GM21423 (cell line): ENCODE data around the gene NPY4R2.
"Not testable (repeated sequence)": the region's sequence is repeated elsewhere in the genome, so short reads cannot be mapped to it uniquely, and the experiment has no call there.

Experiments used
- ATAC-seq: cut with Tn5 transposase; IDR thresholded peaks from one replicate; pipeline ENCODE4 v1.9.1; 2021; ENCODE audit warnings: mild to moderate bottlenecking, moderate library complexity; ENCODE audit not compliant: unreplicated experiment

The NPY4R2 gene, protein sequence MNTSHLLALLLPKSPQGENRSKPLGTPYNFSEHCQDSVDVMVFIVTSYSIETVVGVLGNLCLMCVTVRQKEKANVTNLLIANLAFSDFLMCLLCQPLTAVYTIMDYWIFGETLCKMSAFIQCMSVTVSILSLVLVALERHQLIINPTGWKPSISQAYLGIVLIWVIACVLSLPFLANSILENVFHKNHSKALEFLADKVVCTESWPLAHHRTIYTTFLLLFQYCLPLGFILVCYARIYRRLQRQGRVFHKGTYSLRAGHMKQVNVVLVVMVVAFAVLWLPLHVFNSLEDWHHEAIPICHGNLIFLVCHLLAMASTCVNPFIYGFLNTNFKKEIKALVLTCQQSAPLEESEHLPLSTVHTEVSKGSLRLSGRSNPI

DNA sequence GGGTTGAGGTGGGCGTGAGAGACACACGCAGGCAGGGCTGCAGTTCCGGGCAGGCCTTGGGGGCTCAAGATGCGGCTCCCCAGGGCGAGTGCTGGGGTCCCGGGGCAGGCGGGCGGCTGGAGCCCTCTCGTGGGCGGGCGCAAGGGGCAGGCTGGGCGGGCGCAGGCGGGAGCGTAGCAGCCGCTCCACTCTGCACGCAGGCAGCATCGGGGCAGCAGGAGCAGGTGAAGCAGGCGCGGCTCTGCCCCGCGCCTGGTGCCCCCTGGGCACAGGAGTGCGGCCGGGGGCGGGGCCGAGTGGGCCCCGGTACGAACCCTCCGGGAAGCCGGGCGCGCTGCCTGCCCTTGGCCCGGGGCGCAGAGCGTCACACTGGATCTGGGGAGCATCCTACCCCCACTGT is at the start of gene NPY4R2:
TSS of gene NPY4R2 (plus strand) at position 188 of the 400 bp plus-strand sequence. CDS start 3,326 bp downstream, outside the sequence.
- not testable (repeated sequence) for ATAC-seq

DNA sequence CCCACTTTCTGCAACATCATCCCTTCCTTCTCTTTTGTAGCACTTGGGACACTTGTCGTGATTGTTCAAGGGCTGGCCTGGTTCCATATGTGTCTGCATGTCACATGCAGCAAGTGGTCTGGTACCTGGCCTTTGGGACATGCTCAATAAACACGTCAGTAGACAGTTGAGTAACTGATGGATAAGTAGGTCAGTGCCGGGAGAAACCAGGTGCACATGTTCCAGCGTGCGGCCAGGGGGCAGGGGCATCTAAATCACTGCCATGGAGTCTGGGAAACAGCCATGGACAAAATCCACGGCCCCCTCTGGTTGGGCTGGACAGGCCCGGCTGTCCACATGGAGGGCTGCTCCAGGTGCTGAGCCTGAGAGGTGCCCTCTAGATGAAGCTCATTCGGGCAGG is 47.6 kb upstream of the NPY4R2 start:
- ATAC-seq, result not testable (repeated sequence)

DNA sequence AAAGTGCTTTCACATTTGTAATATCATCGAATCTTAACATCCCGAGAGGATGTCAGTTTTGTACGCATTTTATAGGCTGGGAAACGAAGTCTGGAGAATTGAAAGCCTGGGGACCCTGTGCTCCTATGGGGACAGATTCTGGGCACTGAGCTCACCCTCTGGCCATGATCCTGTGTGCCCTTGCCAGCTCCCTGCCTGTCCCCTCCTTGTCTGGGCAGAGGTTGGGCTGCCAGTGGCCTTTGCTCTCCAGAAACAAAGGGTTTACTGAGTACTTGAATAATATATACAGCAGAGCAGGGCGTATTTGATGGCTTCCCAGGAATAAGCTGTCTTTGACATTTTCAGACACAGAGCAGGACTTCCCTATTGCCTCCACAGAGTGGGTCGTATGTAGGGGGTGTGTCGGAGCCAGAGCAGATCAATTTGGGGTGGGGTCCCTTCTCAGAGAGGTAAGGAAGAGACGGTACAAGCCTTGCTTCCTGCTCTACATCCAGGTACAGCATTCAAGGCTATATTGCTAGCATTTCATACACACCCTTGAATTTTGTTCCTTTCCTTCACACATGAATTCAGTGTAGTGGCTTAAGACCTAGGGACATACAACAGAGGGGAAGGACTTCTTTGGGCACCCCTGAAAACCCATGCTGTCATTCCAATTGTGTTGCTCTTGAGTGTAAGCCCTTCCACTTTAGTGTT is 46.8 kb upstream of the NPY4R2 start:
- not testable (repeated sequence) for ATAC-seq

DNA sequence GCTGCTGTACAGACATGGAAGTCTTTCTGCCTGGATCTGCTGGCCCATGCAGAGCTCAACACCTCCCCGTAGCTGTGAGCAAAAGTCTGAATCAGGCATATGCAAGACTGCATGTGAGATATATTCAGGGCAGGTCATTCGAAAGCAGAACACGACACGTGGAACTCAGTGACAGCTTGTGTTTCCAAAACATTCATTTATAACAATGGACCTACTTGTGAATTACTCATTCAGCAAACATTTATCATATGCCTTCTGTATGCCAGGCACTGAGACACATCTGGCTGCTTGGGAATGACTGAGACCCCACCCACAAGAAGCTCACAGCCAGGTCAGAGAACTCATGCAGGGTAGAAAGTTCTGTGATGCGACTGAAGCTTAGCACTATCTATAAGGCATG is 46.2 kb upstream of the NPY4R2 start:
- ATAC-seq, result not testable (repeated sequence)

DNA sequence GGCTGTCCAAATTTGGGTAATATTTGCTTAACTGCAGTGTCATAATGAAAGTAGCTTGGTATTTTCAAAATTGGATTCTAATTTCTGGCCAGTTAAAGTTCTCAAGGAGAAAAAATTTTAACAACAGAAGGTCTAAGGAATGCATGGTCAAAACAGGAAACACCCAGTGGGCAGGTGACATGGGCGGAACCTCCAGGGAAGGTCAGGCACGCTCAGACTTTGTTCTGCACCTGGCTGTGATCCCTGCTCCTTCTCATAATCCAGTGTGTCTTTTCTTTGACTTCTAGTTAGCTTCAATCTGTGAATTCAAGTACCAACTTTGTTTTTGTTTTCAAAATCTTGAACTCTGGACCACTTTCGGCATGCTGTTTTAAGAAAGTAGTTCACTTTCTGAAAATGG is 34.2 kb upstream of the NPY4R2 start:
- ATAC-seq, result not testable (repeated sequence)

DNA sequence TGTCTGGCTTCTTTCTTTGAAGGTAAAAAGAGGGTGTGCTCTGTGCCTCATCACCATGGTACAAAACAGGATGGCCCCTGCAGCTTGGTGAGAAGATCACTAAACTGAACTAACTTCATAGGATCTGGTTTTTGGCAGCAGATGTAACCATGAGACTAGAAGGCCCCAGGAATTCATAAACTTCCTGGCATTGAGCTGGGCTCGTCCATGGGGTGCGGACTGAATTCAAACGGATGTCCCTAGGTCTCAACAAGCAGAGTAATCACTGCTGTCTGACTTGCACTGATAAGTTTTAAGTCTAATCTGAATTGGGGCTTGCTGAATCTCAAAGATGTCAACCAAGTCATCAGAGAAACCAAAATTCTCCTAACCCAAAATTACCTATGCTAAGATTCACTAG is 33.5 kb upstream of the NPY4R2 start:
- ATAC-seq, result not testable (repeated sequence)

DNA sequence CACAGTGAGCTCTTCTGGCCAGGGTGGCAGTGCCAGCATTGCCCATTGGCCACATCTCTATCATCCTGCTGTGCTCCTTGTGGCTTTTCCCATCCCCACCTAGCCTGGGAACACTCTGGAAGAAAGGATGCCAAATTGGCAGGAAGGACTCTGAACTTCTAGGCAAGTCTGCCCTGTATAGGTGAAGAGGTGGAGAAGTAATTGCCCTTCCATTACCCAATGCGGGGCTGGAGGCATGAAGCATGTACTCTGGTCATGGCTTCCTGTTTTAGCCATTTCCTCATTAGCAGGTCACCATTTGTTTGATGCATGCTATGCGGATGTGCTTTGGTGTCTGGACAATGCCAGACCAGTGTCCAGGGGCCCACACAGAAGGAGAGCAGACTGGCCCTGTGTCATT is 32.1 kb upstream of the NPY4R2 start:
- not testable (repeated sequence) for ATAC-seq

DNA sequence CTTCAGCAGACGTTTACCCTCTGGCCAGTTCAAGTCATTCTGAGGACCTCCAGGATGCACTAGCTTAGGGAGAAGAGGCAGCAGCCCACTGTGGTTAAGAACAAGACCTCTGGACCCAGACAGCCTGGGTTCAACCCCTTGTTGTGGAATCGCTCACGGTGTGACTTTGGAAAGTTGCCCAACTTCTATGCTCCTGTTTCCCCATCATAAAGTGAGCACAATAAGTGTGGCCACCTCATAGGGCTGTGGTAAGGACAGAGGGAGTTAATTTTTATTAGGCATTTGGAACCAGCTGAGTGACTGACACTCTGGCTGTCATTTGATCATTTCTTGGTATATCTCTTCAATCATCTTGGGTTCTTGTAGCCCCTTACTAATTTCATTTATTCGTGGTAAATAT is 31.6 kb upstream of the NPY4R2 start:
- not testable (repeated sequence) for ATAC-seq

DNA sequence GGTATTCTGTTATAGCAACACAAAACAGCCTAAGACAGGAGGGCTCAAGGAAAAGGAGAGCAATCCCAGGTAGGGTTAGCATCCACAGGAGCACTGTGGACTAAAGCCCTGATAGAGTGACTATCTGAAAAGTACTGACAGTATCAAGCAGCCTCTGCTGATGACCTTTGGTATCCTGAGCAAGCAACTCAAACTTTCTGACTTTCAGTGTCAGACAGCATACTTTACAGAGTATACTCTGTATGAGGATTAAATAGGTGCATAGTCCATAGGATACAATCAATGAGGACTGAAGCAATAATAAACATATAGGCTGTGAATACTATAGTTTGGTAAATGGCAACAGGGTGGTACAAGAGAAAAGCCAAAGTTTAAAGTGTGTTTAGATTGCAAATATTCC is 27.7 kb upstream of the NPY4R2 start:
- ATAC-seq, result not testable (repeated sequence)

DNA sequence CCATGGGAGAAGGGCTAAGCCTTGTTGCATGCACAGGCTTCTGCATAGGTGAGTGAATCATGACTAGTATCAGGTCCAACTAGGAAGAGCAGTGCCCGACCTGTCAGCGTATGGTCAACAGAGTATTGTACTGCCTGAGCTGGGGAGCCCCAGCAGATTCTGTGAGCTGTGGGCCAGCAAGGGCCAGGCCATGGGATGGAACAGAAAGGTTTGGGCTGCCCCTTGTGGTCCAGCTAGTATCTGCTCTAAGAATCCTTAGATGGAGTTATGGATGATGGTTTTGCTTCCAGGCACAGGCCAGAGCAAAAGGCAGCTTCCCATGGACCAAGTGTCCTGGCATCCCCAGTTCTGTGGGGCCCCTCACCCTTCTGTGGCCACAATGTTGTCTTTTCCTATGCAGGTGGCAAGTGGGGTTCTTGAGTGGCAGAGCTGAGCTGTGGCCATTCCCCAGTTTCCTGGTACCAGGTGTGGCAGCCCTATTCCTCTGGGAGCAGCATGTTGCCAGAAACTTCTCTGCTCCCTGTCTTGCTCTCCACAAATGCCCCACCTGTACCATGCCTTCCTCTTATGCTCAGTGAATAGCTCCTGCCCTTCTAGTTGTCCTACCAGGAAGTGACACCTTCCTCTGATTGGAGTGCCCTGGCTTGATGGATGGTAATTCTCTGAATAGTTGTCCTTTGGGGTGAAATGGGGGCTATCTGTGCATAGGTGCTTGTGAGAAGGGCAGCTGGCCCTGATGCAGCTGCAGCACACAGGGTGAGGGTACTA is 25.8 kb upstream of the NPY4R2 start:
- not testable (repeated sequence) for ATAC-seq

DNA sequence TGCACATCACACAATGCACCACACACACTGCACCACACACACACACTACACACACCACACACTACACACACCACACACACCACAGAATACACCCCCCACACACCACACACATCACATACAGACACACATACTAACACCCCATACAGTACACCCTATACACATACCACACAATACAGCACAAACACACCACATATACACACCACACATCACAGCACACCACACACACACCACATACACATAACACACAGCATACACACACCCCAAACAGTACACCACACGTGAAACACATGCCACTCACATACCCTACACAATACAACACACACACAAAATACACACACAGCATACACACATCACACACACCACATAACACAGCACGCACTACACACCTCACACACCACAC is 23.9 kb upstream of the NPY4R2 start:
- not testable (repeated sequence) for ATAC-seq

DNA sequence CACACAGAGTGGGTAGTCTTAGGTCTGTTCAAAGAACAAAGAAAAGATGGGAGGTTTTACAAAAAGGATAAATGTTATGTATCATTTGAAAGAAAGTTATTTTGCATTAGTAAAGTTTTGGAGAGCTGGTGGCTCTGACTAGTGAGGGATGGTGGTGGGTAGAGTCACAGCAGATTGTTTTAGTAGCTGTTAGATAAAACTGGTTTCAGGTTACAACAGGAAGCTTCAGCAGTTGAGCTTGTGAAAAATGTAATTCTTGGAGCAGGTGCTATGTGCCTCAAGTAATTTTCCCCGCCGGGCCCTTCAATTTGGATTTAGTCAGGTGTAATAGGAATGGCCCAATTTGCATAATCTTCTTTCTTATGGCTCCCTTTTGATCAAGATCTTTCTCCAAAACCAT is 20.6 kb upstream of the NPY4R2 start:
- ATAC-seq, result not testable (repeated sequence)

DNA sequence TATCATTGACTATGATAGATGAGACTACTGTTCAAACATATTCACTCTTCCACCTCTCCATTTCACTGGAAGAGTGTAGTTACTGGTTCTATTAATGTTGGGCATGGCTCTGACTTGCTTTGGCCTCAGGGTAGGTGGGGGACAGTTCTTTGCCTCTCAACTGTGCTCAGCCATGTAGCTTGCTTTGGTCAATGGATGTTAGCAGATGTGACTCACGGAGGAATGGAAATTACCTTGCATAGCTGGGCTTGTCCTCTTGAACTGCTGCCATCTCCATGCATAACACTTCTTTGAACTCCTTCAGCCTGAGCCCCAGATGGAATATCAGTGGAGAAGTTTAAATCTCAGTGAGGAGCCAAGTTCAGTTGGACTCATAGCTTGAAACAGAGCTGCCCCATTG is 9.1 kb upstream of the NPY4R2 start:
- not testable (repeated sequence) for ATAC-seq

DNA sequence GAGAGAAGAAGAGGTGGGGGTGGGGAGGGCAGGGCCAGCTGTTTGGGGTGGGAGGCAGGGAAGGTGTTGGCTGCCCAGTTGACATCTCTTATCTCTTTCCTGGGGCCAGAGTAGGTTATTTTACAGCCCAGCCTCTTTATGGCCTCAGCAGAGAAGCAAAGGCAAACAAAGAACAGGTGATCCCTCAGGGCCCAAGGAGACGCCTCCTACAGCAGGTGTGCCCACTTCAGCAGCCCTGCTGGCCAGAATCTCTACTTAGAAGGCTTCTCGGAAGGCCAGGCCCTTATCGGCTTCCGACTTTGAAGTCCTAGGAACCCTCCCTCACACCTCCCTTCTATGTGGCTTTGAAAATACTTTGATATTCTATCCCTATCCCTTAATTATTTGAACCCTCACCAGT is 8.0 kb upstream of the NPY4R2 start:
- not testable (repeated sequence) for ATAC-seq

DNA sequence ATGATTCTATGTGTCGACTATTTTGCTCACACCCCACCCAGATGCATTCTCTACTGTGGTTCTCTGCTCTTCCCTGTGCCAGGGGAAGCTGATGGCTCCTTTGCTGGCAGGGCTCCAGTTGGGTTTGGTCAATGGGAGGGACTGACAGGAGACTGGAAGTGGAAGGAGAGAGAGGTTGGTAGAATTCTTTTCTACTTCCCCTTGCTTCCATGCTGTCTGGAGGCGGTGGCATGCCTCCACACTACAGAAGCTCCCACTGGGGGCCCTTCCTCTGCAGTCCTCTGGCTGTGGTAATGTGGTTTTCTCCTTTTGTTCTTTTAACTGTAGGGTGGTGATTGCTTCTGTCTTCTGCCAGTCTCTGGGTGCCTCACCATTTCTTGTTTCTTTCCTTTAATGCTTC is 4.4 kb upstream of the NPY4R2 start:
- ATAC-seq, result not testable (repeated sequence)

DNA sequence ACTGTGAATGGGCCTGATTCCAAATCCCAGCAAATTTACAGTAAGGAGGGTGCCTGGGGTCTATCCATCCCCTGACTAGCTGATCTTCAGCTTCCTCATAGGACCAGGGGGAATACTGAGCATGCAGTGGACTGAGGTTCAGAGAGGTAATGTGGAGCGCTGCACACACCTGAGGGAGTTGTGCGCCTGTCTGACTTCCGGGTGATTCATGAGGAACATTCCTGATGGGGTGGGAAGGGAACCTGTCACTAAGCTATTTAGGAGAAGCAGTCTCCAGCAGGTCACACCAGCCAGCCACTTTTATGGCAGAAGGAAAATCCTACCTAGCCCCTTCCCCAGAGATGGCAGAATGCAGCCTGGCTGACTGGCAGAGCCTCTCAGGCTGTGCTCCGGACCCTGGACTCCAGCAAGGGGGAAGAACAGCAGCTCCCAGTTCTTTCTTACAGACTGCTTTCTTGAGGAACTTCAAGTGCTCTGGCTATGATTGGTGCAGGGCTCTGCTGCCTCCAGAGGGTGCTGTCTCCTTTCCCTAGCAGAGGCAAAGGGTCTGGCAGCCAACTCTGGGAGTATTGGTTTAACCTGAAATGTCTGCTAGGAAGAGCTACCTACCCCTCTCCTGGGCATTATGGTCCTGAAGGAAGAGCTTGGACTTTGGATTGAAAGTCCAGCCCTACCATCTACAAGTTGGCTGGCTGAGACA is 2.5 kb upstream of the NPY4R2 start:
- not testable (repeated sequence) for ATAC-seq

DNA sequence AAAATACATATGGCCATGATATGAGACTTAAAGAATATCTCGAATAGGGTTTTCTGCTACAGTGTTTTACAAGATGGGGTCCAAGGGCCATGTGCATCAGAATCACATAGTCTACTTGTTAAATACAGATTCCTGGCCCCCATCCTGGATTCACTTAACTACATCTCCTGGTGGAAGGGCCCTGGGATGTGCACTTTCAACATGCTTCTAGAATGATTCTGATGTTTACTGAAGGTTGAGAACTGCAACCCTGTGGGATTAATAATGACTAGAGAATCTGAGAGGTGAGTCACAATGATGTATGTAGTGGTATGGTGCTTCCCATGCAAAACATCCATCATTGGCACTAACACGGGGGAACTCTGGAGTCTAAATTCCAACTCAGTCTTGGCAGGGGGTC is 2.1 kb downstream of the NPY4R2 start:
- ATAC-seq, result not testable (repeated sequence)

DNA sequence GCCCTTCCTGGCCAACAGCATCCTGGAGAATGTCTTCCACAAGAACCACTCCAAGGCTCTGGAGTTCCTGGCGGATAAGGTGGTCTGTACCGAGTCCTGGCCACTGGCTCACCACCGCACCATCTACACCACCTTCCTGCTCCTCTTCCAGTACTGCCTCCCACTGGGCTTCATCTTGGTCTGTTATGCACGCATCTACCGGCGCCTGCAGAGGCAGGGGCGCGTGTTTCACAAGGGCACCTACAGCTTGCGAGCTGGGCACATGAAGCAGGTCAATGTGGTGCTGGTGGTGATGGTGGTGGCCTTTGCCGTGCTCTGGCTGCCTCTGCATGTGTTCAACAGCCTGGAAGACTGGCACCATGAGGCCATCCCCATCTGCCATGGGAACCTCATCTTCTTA is 4.0 kb downstream of the NPY4R2 start:
- not testable (repeated sequence) for ATAC-seq

DNA sequence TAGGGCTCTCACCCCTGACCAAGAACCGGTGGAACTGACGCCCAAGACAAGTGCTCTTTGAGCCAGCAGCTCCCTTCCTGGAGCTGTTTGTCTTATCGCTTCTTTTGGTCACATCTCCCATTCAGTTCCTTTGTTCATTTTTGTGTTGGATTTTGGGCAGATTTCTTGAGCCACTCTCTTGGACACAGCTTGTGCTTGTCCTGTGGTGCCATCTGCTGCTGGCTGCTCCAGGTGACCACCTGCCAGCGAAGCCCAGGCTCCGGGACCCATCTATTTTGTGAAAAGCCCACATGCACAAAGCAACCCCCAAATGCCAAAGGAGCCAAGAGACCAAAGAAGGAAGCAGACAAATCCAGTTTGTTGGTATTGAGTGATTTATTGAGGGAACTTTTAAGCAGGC is 6.2 kb downstream of the NPY4R2 start:
- not testable (repeated sequence) for ATAC-seq

DNA sequence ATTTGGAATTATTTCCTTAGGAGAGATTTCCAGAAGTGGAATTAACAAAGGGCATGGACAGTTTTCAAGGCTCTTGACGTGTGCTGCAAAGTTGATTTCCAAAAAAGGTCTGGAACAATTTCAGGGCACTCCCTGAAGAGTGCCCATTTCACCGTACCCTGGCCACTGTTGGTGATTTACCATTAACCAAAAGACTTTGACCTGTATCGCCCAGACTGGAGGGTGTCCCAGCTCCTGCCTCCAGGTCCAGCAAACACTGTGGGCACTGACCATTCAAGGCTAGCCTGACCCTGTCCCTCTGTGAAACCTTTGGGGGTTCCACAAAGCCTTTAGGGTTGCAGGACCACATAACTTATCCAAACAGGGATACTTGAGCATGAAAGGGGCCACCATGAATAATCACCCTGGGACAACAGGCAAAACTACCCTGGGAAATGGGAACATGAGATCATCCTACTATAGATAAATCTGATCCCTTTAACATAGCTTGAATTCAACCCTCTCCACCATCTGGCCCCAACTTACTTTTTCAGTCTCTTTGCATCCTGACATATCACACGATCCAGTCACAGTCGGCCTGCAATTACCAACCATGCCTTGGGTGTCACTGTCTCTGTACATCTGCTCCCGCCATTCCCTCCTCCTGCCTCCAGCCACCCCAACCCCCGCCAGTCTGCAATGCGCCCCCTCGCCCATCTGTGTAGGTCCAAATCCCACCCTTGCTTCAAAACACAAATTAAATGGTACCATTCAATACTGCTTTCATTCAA is 8.9 kb downstream of the NPY4R2 start:
- ATAC-seq, result not testable (repeated sequence)
